HG02571 (cell line): Measurements from ENCODE around the gene SIRT2.
"Not testable (repeated sequence)": the region's sequence is repeated elsewhere in the genome, so short reads cannot be mapped to it uniquely, and the experiment has no call there.

Experiments used
- ATAC-seq: cut with Tn5 transposase; IDR thresholded peaks from one replicate; pipeline ENCODE4 v1.9.1; 2021; ENCODE audit warnings: mild to moderate bottlenecking, moderate library complexity; ENCODE audit not compliant: unreplicated experiment

Gene SIRT2

DNA sequence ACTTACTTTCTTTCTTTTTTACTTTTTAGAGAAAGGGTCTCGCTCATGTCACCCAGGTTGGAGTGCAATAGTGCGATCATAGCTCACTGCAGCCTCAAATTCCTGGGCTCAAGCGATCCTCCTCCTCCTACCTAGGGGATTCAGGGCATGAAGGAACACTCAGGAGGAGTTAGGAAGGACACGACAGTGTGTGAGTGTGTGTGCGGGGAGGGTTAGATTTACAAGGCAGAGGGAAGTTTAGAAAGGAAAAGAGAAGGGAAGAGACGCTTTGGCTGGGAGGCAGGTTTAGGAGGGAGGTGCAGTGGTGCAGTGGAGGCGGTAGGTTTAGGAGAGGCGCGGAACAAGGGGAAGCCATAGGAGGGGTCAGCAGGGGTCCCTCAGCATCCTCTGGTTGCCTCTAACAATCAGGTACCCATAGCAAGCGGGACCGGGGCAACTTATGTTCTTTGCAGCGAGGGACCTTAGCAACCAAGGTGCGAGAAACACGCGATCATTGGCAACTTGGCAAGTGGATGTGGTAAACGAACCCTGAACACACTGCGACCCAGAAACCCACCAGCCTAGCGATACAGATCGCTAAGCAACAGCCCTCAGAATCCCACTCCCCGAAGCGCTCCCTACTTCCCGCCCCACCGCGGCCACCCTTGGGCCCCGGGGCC is 501 bp downstream of the SIRT2 start:
- ATAC-seq: no peak

DNA sequence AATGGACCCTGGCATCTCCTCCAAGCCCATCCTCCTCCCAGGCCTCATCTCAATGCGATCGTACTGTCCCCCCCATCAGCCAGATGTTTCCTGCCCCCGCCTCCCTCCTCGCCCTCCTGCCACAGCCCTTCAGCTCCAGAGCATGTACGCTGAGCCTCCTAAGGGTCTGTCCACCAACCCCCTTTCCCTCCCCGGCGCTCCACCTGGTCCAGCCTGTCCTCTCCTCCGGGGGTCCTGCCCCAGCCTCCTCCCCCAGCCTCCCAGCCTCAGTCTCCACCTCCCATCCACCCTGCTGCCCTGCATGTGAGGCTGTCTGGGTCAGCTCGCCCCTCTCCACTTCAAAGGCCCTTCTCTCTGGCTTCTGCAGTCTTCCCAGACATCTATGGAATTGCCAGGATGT is 4.5 kb downstream of the SIRT2 start:
- ATAC-seq: no peak

DNA sequence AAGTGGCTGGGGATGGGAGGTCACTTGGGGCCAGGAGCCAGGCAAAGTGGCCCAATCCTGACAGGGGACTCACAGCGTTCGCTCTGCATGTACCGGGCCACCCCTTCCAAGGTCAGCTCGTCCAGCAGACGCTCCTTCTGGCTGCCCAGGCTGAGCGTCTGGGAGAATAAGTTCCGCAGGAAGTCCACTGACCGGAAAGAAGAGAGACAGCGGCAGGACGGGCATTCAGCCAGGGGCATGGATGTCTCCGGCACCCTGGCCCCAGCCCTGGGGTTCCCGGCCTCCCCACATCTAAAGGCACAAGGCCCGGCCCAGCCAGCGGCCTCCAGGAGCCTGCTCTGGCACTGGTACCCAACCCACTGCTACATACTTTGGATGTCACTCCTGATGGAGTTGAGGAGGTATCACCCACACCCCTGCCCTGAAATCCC is 6.1 kb downstream of the SIRT2 start:
- no peak for ATAC-seq

DNA sequence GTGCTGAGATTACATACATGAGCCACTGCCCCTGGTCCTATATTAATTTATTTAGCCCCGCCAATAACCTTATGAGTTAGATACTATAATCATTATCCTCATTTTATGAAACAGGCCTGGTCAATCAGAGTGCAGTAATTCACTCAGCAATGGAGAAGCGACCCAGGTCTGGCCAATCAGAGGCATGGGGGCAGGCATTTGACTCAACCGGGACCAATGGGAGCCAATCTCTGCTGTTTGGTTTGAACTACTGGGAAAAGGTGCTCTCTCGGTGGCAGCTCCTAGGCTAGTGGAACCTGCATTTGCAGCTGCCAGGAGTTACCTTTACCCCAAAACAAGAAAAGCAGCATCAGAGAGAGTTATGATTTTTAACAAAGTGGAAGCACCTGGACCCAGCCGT is 6.6 kb downstream of the SIRT2 start:
- ATAC-seq: no peak

DNA sequence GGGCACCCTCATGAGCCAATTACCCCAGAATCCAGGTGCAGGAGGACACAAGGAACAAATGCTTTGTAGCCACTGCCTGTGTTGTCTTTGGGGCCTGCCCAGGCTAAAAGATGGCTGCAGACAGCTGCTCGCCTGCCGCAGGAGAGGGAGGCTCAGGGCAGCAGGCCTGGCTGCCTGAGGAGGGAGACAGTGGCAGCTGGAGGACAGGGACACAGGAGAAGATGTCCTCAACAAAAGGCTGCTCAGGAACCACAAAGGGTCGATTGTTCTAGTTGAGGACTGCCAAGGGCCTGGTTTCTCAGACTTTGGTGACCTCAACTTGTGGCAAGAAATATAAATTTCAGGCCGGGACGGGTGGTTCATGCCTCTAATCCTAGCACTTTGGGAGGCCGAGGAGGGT is 7.6 kb downstream of the SIRT2 start:
- no peak for ATAC-seq

DNA sequence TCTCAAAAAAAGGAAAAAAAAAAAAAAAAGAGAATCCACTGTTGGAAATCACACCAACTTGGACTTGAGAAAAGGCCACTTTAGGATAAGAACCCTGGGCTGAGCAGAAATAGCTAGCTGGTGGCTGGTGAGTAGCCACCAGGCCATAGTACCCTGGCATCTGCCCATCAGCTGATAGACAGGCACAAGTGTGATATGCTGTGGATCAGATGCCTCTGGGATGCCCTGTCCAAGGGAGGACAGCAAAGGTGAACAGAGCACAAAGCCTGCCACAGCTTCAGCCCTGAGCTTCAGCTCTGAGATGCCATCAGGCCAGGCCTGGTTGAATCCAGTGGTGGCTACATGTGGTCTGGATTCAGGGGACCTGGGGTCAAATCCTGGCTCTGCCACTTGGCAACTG is 8.7 kb downstream of the SIRT2 start:
- ATAC-seq: no peak

DNA sequence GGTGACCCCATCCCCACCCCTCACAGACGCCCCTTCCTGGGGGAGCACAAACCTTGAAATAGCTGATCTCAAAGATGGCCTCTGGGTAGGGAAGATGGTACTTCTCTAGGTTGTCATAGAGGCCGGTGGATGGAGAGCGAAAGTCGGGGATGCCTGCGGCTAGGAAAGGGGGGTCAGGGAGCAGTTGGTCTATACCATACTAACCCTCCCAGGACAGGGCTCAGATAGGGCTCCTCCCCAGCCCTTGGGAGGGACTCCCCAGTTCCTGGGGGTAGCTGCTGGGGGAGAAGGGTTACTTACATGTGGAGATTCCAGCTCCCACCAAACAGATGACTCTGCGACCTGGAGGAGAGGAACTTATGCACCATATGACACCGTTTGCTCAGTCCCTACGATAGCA is 9.6 kb downstream of the SIRT2 start:
- no peak for ATAC-seq

DNA sequence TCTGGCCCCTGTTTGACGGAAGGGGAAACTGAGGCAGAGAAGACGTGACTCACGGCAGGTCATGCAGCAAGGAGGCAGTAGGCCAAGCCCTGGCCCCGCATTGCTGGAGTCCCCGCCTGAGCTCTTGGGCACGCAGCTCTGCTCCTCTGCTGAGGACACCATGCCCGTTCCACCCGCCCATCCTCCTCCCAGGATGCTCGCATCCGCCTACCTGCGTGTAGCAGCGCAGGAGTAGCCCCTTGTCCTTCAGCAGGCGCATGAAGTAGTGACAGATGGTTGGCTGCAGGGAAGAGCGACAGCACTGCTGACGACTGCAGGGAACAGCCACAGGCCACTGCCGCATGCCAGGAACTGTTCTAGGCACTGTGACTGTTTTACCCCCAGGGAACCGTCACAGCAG is 10.5 kb downstream of the SIRT2 start:
- ATAC-seq: no peak

DNA sequence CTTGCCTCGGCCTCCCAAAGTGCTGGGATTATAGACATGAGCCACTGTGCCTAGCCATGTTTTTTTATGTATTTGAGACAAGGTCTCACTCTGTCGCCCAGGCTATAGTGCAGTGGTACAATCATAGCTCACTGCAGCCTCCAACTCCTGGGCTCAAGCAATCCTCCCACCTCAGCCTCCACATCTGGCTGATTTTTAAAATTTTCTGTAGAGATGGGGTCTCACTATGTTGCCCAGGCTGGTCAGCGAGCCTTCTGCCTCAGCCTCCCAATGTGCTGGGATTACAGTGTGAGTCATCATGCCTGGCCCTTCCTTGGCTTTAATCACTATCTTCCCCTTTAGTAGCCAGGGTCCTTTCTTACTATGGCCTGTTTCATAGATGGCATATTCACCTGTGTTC is 14.7 kb downstream of the SIRT2 start:
- ATAC-seq: not testable (repeated sequence)

DNA sequence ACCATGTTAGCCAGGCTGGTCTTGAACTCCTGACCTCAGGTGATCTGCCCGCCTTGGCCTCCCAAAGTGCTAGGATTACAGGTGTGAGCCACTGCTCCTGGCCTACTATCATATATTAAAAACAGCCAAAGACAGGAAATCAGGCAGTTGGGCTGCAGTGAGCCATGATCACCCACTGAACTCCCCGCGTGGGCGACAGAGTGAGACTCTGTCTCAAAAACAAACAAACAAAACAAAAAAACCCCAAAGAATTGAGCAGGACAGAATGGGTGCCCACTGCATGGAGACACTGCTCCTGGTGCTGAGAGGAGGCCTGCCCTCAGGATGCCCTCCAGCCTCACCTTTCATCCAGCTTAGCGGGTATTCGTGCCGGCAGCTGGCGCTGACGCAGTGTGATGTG is 16.1 kb downstream of the SIRT2 start:
- ATAC-seq: no peak

DNA sequence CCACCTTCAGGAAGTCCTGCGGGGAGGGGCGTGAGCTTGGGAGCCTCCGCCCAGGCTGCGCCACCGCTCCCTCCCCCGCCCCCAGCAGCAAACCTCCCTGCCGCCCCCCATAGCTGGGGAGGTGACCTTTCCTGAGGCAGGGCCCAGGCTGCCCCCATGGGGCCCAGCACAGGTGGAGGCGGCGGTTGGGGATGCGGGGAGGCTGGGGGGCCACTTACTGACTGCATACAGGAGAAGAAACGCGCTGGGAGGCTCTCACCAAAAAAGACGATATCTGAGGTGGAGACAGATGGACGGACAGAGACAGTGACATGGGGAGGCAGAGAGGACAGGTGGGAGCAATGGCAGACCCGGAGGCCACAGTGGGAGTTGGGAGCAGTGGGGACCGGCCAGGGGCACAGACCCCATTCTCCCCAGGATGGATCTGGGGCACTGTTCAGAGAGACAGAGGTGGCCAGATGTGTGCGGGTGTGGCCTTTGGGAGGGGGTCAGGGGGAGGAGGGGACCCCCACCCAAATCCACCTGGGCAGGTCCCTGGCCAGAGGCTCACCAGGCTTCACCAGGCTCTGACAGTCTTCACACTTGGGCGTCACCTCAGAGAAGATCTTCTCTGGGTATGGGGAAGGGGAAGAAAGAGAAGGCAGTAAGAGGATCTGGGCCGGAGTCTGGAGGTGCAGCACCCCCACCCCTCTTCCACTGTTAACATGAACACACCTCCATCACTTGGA is 18.4 kb downstream of the SIRT2 start:
- no peak for ATAC-seq

DNA sequence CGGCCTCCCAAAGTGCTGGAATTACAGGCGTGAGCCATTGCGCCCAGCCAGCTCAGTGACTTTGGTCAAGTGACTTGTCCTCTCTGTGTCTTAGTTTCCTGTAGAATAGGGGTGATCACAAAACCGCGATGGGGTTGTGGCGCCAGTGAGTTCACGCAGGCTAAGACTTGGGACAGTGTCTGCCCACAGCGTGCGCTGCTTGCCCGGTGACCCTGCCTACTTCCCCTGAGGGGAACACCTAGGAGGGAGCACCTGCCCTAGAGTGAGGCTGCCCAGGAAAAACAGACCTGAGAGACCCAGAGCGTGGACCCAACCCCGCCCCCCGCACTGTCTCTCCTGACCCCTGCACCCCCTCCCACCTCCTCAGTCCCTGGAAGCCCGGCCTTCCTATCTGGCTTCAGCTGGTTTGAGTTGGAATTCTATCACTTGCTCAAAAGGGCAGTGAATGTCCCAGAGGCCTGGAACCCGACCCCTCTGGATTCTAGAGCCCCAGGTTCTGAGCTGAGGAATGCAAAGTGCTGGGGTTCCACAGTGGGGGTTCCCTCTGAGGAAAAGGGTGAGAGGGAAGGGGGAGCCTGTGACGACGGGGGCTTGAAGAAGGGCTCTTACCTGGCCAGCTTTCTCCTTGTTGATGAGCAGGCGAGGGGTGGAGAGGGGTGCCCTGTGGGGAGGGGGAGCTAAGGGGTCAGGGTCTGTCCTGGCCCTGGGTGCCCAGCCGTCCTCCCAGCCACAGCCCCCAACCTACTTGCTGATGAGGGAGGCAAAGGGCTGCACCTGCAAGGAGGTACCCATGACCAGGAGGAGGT is 19.1 kb downstream of the SIRT2 start:
- no peak for ATAC-seq

DNA sequence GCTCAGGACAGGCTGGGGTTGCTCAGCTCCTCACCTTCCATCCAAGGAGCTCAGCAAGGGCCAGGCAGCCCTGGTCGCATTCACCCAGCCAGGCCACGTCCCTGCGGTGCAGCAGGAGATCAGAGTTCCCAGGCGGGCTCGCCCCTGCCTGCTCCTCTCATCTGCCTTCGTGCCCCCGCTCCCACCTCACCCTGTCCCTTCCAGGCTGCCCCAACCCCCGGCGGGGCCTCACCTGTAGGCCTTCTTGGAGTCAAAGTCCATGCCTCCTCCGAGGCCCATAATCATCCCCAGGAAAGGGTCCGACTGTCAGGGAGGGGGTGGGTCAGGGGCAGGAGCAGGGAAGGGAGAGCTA is 20.0 kb downstream of the SIRT2 start:
- ATAC-seq: no peak

DNA sequence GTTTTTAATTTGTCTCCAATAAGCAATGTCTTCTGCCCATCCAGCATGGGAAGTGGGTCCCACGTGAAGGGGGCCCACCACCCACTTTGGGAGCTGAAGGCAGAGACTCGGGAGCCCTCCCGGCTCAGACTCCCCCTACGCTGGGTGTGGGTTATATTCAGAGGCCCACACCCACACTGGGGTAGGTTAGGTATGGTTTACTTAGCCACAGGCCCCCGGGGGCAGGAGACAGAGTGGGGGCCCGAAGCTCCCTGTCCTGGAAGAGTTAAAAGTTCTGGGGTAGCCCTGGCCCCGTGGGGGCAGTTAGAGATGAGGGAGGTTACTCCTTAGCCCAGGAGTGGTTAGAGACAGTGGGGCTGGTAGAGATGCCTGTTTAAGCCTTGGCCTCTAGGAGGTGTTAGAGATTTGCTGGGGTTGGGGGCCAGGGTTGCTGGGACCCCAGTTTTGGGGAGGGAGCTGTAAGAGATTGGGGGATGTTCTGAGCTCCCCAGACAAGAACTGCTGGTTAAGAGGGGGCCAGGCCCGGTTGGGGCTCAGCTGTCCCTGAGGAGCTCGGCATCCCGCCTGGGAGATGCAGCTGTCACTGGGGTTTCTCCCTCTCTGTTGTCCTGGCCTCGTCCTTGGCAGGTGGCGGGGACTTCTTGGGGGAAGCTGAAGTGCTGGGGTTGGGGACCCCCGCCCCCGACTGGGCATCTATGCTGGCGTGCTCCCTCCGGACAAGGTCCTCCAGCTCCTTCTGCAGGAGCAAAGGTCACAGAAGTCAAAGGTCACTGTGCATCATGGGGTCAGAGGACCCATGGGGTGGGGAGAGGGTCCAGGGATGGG is 20.6 kb downstream of the SIRT2 start:
- no peak for ATAC-seq

DNA sequence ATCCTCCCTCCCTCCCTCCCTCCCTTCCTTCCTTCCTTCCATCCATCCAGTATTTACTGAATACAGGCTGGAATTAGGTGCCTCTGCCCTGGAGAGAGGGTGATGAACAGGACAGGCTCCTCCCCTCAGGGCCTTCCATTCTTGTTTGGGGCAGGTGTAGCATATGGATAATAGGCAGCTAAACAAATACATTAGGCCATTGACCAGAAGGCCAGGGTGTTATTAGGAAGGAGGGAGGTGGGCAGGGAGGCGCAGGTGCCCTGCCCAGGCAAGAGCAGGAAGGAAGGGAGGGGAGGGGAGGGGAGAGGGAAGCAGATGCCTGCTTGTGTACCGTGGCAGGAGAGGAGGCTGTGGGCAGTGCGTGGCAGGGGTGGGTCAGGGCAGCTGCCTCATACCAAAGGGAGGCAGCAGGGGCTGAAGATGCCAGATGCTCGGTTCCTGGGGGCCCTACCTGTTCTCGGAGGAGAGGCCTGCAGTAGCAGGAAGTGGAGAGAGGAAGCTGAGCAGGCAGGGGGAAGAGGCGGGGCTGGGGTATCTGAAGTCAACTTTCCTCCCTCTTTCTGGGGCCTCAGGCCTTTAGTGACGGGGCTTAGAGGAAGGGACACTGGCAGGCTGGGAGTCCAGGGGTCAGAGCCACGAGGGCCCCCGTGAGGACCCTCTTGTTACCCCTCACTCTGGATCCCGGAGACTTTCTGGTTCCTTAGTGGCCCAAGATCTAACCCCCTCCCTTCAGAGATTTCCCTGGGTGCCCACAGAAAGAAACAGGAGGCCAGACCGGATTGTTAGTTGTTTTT is 21.4 kb downstream of the SIRT2 start, which contains the start of gene RINL:
Gene RINL (minus strand): TSS at position 495 of the 794 bp plus-strand sequence. CDS start 1,533 bp downstream, outside the sequence.
- no peak for ATAC-seq

DNA sequence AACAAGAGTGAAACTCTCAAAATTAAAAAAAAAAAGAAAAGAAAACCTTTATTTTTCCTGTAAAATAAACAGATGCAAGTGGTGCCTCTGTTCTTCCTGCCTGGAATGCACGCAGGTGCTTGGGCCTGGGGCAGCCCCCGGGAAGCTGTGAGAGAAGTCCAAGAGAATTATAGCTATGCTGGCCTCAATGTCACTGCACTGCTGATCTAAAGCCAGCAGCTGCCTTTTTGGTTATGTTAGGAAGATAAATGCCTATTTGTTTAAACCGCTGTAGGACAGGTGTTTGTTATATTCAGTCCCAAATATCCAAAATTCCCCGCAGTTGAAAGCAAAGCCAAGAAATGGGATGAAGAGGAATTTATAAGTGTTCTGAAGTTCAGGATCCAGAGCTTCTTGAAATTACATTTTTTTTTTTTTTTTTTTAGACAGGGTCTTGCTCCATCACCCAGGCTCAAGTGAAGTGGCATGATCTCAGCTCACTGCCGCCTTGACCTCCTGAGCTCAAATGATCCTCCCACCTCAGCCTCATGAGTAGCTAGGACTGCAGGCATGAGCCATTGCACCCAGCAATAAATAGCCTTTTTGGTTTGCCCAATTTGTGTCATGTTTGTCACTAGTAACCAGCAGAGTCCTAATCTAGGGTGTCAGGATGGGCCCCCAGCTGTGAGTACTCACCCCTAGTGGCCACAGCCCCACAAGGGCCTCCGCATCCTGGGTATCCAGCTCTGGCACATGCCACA is 23.6 kb downstream of the SIRT2 start:
- ATAC-seq: no peak

DNA sequence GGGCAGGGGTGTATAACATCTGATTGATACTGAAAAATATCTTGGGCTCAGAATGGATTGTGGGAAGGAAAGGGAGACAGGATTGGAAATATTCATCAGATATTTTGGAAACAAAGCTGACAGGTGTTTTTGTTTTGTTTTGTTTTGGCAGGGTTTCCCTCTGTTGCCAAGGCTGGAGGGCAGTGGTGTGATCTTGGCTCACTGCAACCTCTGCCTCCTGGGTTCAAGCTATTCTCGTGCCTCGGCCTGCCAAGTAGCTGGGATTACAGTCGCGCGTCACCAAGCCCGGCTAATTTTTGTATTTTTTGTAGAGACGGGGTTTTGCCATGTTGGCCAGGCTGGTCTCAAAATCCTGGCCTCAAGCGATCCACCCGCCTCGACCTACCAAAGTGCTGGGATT is 26.0 kb downstream of the SIRT2 start:
- not testable (repeated sequence) for ATAC-seq

DNA sequence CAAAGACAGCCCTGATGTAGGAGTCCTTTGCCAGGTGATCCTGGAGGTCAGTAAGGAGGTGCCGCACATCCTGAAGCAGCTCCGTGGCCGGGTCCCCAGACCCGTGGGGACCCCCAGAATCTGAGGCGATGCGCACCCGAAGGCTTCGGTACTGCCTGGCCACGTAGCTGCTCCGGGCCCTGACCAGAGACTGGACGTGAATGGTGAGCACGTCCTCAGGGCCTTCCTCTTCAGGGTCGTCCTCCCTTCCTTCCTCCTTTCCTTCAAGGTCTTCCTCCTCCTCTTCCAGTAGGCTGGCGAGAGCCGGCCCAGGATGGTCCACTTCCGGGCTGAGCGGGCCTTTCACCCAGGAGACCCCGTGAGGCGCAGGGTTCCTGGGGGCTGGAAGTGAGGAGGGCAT is 28.8 kb downstream of the SIRT2 start:
- ATAC-seq: no peak

DNA sequence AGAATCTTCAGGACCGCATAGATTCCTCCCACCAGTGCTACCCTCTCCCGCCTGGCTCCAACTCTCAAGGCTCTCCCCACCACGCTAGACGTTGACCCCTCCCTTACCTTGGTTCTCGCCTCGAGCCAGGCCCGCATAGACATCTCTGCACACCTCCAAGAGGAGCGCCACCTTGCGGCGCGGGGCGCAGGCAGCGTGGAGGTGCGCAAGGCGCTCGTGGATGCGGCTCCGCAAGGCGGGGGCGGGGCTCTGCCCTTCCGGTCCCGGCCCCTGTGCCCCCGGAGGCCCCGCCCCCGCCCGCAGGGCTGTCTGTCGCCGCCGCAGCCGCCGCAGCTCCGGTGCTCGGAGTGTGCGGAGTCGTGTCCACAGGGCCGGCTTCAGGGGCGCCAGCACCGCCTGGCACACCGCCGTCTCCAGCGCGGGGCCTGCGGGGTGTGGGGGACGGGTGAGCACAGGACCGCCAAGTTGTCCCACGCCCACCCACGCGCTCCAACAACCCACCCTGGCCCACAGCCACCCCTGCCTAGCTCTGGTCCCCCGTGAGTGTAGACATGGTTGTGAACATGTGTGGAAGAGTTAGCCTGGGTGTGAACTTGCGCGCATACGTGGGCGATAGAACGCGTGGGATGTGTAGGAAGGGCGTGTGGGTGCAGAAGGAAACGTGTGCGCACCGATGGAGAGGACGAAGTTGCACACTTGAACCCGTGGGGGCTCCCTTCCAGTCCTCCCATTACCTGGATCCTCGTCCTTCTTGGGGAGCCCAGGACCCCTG is 29.4 kb downstream of the SIRT2 start:
- peak; percentile 73 for ATAC-seq
